Ovary (tissue), 3 donors: Measurements from ENCODE around the gene ADPGK.
"Not testable (repeated sequence)": the region's sequence is repeated elsewhere in the genome, so short reads cannot be mapped to it uniquely, and the experiment has no call there.

ENCODE experiments used
- EP300 ChIP-seq: sonication (generic); formaldehyde crosslinking; IDR thresholded peaks from one replicate; pipeline ENCODE4 v1.6.1; 2017; ENCODE audit warnings: antibody characterized with exemption
- POLR2A ChIP-seq: fragments of 450-650 bp; IDR thresholded peaks from one replicate; pipeline ENCODE4 v1.6.1; 2017; ENCODE audit warnings: antibody characterized with exemption, mild to moderate bottlenecking, moderate library complexity
- TF ChIP-seq, protein P1 (sequence below), 3 donors: fragments of 450-650 bp in 2 of 3; fragments of 200-600 bp in 1 of 3; IDR thresholded peaks; one replicate each; pipeline versions ENCODE4 v1.5.1 to v1.8.0; 2016 to 2022; ENCODE audit warnings: antibody characterized with exemption in 3 of 3, mild to moderate bottlenecking in 1 of 3
- donor health status: DM: no; HTN: no; CAD: no.

DNA sequence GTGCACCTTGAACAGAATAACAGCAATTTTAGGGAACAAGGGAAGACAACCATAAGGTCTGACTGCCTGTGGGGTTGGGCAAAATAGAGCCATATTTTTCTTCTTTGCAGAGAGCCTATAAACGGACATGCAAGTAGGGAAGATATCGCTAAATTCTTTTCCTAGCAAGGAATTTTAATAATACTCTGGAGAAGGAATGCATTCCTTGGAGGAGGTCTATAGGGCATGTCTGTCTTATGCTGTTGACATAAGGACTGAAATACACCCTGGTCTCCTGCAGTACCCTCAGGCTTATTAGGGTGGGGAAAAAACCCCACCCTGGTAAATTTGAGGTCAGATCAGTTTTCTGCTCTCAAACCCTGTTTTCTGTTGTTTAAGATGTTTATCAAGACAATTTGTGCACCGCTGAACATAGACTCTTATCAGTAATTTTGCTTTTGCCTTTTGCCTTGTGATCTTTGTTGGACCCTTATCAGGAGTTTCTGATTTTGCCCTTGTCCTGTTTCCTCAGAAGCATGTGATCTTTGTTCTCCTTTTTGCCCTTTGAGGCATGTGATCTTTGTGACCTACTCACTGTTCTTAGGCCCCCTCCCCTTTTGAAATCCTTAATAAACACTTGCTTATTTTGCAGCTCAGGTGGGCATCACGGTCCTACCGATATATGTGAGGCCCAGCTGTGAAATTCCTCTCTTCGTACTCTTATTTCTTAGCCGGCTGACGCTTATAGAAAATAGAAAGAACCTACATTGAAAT, 74.8 kb downstream of the ADPGK start:
- TF ChIP-seq, protein P1, sequence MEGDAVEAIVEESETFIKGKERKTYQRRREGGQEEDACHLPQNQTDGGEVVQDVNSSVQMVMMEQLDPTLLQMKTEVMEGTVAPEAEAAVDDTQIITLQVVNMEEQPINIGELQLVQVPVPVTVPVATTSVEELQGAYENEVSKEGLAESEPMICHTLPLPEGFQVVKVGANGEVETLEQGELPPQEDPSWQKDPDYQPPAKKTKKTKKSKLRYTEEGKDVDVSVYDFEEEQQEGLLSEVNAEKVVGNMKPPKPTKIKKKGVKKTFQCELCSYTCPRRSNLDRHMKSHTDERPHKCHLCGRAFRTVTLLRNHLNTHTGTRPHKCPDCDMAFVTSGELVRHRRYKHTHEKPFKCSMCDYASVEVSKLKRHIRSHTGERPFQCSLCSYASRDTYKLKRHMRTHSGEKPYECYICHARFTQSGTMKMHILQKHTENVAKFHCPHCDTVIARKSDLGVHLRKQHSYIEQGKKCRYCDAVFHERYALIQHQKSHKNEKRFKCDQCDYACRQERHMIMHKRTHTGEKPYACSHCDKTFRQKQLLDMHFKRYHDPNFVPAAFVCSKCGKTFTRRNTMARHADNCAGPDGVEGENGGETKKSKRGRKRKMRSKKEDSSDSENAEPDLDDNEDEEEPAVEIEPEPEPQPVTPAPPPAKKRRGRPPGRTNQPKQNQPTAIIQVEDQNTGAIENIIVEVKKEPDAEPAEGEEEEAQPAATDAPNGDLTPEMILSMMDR (IDR thresholded peaks at IDR 0.05), result not testable (repeated sequence)
- not testable (repeated sequence) for TF ChIP-seq EP300, POLR2A
